Measurements from ENCODE around the gene CYBRD1.

- TF ChIP-seq RFX5 (IDR thresholded peaks at IDR 0.05) (no peak), POLR2A (IDR thresholded peaks at IDR 0.05; ENCODE audit: low read length) (no peak), SMC3 (IDR thresholded peaks at IDR 0.05) (no peak), CEBPB (IDR thresholded peaks at IDR 0.05) (no peak), JUN (IDR thresholded peaks at IDR 0.05) (no peak), NFE2L2 (conservative IDR thresholded peaks at IDR 0.05; ENCODE audit: low read length) (no peak), BHLHE40 (IDR thresholded peaks at IDR 0.05; ENCODE audit: low read depth, low read length) (no peak), CTCF (IDR thresholded peaks at IDR 0.05) (no peak), MAX (IDR thresholded peaks at IDR 0.05) (no peak), POLR2AphosphoS2 (conservative IDR thresholded peaks at IDR 0.05; ENCODE audit: low read length) (no peak)
Observed at GRCh38 chr2:171482877-171483276, 39.4 kb upstream of the CYBRD1 start.

Measured in A549 (cell line).